T-helper 2 cell treated with Interferon-gamma antibody and Interleukin-4, amounts not matched to agents 5 μg/mL and 100 μg/mL, for 36 hours (primary cell): Measurements from ENCODE around the gene SLC30A7.
"Not testable (repeated sequence)": the region's sequence is repeated elsewhere in the genome, so short reads cannot be mapped to it uniquely, and the experiment has no call there.

Source experiments
- DNase-seq: peaks from one replicate; pipeline ENCODE4 v3.0.0; 2021; ENCODE audit warnings: low spot score
- H3K27ac Mint-ChIP-seq: one replicate; pipeline ENCODE4 v1.8.0; 2021; ENCODE audit warnings: mild to moderate bottlenecking, mixed read lengths
- H3K27me3 Mint-ChIP-seq: one replicate; pipeline ENCODE4 v1.8.0; 2021; ENCODE audit warnings: low read depth, mixed read lengths
- H3K36me3 Mint-ChIP-seq: one replicate; pipeline ENCODE4 v1.8.0; 2021; ENCODE audit warnings: low read depth, mixed read lengths
- H3K4me1 Mint-ChIP-seq: one replicate; pipeline ENCODE4 v1.8.0; 2021; ENCODE audit warnings: low read depth, mixed read lengths
- H3K4me3 Mint-ChIP-seq: one replicate; pipeline ENCODE4 v1.8.0; 2022; ENCODE audit warnings: mild to moderate bottlenecking, moderate library complexity, mixed read lengths
- H3K9me3 Mint-ChIP-seq: one replicate; pipeline ENCODE4 v1.8.0; 2021; ENCODE audit warnings: mixed read lengths

Gene SLC30A7

DNA sequence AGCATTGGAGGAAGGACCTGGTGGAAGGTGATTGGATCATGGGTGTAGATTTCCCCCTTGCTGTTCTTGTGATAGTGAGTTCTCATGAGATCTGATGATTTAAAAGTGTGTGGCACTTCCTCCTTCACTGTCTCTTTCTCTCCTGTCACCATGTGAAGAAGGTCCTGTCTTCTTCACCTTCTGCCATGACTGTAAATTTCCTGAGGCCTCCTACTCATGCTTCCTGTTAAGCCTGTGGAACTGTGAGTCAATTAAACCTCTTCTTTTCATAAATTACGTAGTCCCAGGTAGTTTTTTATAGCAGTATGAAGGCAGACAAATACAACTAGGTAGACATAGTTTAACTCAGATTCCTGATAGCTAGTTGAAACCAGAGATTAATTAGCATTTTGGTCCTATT, 57.1 kb downstream of the SLC30A7 start:
- not testable (repeated sequence) for H3K27me3 Mint-ChIP-seq, H3K27ac Mint-ChIP-seq, H3K4me3 Mint-ChIP-seq, DNase-seq
- Mint-ChIP-seq H3K36me3 (peaks cover 73% of the 10 kb centered on the region), H3K4me1 (peaks cover 38% of the 10 kb centered on the region), H3K9me3 (peaks cover 43% of the 10 kb centered on the region)

DNA sequence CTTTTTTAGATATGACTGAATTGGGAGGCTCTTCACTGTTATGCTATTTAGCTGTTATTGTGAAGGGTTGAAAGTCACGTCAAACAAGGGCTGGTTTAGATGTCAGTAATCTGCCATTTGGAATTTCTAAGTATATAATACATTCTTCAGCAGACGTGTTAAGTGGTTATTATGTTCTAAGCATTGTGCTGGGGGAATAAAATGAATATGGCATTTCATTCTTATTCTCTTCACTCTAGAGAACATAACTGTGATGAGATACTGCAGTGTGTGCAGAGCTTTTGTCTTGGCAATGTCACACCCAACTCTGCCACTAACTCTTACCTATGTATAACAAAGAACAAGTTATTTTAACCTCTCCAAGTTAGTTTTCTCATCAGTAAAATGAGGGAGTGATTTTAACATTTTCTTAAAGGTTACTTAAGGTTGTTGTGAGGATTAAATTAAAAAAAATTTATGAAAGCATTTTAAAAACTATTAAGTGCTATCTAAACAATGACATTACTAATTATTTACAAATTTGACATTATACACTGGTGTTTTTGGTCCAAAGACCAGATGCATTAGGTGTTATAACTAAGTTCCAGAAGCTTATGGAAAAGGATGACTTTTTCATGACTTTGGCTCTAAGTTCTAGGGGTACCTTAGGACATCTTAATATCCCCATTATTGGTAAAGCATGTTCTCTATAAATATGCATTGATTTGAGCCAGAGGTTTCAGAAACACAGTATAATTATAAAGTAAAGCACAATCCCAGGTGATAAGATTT, 58.3 kb downstream of the SLC30A7 start:
- Mint-ChIP-seq H3K27me3 (no peaks in the 10 kb centered on the region), H3K4me1 (peaks cover 27% of the 10 kb centered on the region), H3K9me3 (peaks cover 31% of the 10 kb centered on the region), H3K27ac (no peak overlapping the region), H3K36me3 (peaks cover 62% of the 10 kb centered on the region), H3K4me3 (no peak overlapping the region)
- no peak for DNase-seq

- Mint-ChIP-seq H3K27ac (no peak overlapping the region), H3K4me3 (no peak overlapping the region), H3K36me3 (peaks cover 58% of the 10 kb centered on the region), H3K27me3 (no peaks in the 10 kb centered on the region), H3K9me3 (peaks cover 28% of the 10 kb centered on the region), H3K4me1 (peaks cover 20% of the 10 kb centered on the region)
- no peak for DNase-seq
These were observed 59.4 kb downstream of the SLC30A7 start for GRCh38 chr1:100955322-100955721.

DNA sequence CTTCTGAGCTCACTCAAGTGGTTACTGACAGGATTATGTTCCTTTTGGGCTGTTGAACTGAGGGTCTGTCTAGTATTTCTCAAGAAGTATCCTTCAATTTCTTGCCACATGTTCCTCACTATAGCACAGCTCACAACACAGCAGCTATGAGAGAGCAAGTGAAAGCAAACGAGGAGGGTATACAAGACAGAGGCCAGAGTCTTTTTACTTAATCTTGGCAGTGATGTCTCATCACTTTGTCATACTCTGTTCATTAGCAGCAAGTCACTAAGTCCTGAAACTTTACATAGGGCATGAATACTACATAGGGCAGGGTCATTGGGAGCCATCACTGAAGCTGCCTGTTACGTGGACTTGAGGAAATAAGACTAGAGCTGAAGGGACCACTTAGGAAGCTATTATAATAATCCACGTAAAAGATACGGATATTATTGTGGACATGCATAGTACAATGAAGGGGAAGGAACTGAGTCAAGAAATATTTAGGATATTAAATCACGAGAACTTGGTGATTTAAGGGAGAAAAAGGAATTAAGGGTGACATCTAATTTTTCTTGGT, 63.7 kb downstream of the SLC30A7 start:
- H3K4me1 Mint-ChIP-seq = peaks cover 12% of the 10 kb centered on the region
- H3K4me3 Mint-ChIP-seq = no peak overlapping the region
- no peak overlapping the region for H3K27ac Mint-ChIP-seq
- no peaks in the 10 kb centered on the region for H3K27me3 Mint-ChIP-seq
- H3K9me3 Mint-ChIP-seq = peaks cover 3% of the 10 kb centered on the region
- peaks cover 52% of the 10 kb centered on the region for H3K36me3 Mint-ChIP-seq
- DNase-seq = no peak

GRCh38 chr1:100960098-100960497, 64.2 kb downstream of the SLC30A7 start:
- Mint-ChIP-seq H3K27me3 (no peaks in the 10 kb centered on the region), H3K4me1 (peaks cover 14% of the 10 kb centered on the region), H3K27ac (no peak overlapping the region), H3K9me3 (peaks cover 3% of the 10 kb centered on the region), H3K4me3 (no peak overlapping the region), H3K36me3 (peaks cover 57% of the 10 kb centered on the region)
- DNase-seq = no peak

- Mint-ChIP-seq H3K27ac (no peak overlapping the region), H3K9me3 (no peaks in the 10 kb centered on the region), H3K4me3 (no peak overlapping the region), H3K27me3 (no peaks in the 10 kb centered on the region), H3K36me3 (peaks cover 51% of the 10 kb centered on the region), H3K4me1 (peaks cover 22% of the 10 kb centered on the region)
- DNase-seq = no peak
These were observed 72.7 kb downstream of the SLC30A7 start for GRCh38 chr1:100968621-100969020.

GRCh38 chr1:100969327-100969726, 73.4 kb downstream of the SLC30A7 start:
- H3K36me3 Mint-ChIP-seq = peaks cover 52% of the 10 kb centered on the region
- H3K27me3 Mint-ChIP-seq = no peaks in the 10 kb centered on the region
- H3K27ac Mint-ChIP-seq = no peak overlapping the region
- H3K9me3 Mint-ChIP-seq = no peaks in the 10 kb centered on the region
- H3K4me1 Mint-ChIP-seq = peaks cover 20% of the 10 kb centered on the region
- no peak for DNase-seq
- no peak overlapping the region for H3K4me3 Mint-ChIP-seq

GRCh38 chr1:100971021-100971420, 75.1 kb downstream of the SLC30A7 start:
- no peak overlapping the region for H3K4me3 Mint-ChIP-seq
- no peak overlapping the region for H3K27ac Mint-ChIP-seq
- H3K9me3 Mint-ChIP-seq = no peaks in the 10 kb centered on the region
- H3K27me3 Mint-ChIP-seq = no peaks in the 10 kb centered on the region
- DNase-seq = no peak
- peaks cover 14% of the 10 kb centered on the region for H3K4me1 Mint-ChIP-seq
- peaks cover 51% of the 10 kb centered on the region for H3K36me3 Mint-ChIP-seq

- Mint-ChIP-seq H3K4me1 (peaks cover 20% of the 10 kb centered on the region), H3K27ac (no peak overlapping the region), H3K4me3 (no peak overlapping the region), H3K36me3 (peaks cover 51% of the 10 kb centered on the region), H3K27me3 (no peaks in the 10 kb centered on the region), H3K9me3 (no peaks in the 10 kb centered on the region)
- DNase-seq = no peak
These were observed 76.3 kb downstream of the SLC30A7 start for GRCh38 chr1:100972185-100972584.

DNA sequence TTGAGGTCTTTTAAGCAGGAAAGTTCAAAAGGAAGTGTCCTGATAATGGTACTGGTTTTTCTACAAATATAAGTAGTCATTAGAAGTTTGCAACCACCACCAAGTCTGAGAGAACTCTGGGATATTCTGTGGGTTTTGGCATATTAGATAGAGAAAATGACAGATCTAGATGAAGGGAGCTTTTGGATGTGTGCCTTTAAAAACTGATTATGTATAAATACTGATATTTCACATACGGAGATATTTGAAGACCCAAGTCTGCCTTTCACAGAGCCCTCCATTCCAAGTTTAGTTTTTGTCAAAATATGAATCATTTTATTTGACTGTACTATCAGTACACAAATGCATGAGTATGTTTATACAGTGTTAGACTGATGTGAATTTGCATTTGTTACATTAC, 81.0 kb downstream of the SLC30A7 start:
- DNase-seq = no peak
- H3K4me3 Mint-ChIP-seq = no peak overlapping the region
- H3K27ac Mint-ChIP-seq = no peak overlapping the region
- H3K4me1 Mint-ChIP-seq = peaks cover 8% of the 10 kb centered on the region
- peaks cover 45% of the 10 kb centered on the region for H3K36me3 Mint-ChIP-seq
- H3K9me3 Mint-ChIP-seq = no peaks in the 10 kb centered on the region
- H3K27me3 Mint-ChIP-seq = no peaks in the 10 kb centered on the region

DNA sequence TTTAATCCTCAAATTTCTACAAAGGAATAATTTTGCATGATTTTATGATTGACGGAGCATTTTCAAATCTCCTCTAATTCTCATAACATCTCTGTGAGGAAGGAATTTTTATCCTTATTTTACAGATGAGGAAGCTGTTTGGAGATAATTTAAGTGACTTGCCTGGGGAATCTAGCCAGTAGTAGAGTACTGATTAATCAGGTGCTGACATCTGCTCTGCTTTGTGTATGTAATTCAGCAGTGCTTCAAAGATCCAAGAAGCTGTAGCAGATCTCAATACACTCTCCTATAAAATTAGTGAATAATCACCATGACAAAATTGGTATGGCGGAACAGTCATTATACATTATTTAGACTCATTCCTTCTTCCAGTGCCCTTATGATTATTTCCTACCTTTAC, 83.7 kb downstream of the SLC30A7 start:
- Mint-ChIP-seq H3K36me3 (peaks cover 62% of the 10 kb centered on the region), H3K4me1 (peaks cover 11% of the 10 kb centered on the region), H3K27me3 (no peaks in the 10 kb centered on the region), H3K9me3 (no peaks in the 10 kb centered on the region), H3K4me3 (no peak overlapping the region), H3K27ac (no peak overlapping the region)
- DNase-seq = no peak

DNA sequence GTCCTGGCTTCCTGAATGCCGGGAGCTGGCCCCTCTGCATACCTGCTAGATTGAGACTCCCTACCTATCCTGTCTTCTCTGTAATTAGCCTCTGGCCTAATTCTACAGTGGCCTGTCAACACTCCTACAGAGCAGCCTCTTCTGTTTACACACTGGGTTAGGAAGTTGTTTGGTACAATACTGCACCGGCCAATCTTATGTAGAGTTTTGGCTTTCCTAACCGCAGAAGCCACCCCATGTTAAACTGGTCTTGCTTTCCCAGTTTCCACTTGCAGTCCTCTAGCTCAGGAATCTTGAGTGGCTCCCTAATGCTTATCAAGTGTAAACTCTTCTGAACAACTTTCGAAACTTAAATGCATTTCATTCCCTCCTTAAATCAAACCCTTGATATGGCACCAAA, 86.9 kb downstream of the SLC30A7 start:
- Mint-ChIP-seq H3K27ac (no peak overlapping the region), H3K4me3 (no peak overlapping the region), H3K9me3 (no peaks in the 10 kb centered on the region), H3K4me1 (peaks cover 5% of the 10 kb centered on the region), H3K27me3 (no peaks in the 10 kb centered on the region), H3K36me3 (peaks cover 72% of the 10 kb centered on the region)
- no peak for DNase-seq

DNA sequence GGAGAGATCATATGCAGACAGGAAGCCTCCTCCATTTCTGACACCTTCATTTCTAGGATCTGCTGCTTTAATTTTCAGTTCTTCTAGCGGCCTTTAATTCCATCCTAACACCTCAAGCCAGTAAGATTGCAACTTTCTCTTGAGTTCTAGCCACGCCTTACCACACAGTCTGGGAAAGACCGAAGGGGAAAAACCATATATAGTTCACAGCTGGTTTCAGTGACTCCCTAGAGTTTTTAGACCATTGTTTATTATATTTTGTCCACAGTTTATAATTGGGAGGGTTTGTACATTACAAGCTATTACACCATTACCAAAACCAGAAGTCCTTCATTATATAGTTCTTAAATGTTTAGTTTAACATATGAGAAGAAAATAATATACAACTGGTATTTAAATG, 92.2 kb downstream of the SLC30A7 start:
- Mint-ChIP-seq H3K9me3 (no peaks in the 10 kb centered on the region), H3K36me3 (peaks cover 73% of the 10 kb centered on the region), H3K4me3 (no peak overlapping the region), H3K27ac (no peak overlapping the region), H3K27me3 (no peaks in the 10 kb centered on the region), H3K4me1 (peaks cover 10% of the 10 kb centered on the region)
- DNase-seq = no peak

- H3K27ac Mint-ChIP-seq = no peak overlapping the region
- H3K9me3 Mint-ChIP-seq = no peaks in the 10 kb centered on the region
- peaks cover 61% of the 10 kb centered on the region for H3K36me3 Mint-ChIP-seq
- peaks cover 6% of the 10 kb centered on the region for H3K4me1 Mint-ChIP-seq
- no peak overlapping the region for H3K4me3 Mint-ChIP-seq
- H3K27me3 Mint-ChIP-seq = no peaks in the 10 kb centered on the region
- DNase-seq = no peak
These were observed 93.6 kb downstream of the SLC30A7 start for GRCh38 chr1:100989306-100990077.
